ENCODE results near the gene VPS13C. TPM values are rescaled to one million over a fixed set of nuclear protein-coding genes. Genes with fewer than 3 reads are reported as not detected.

VPS13C gene
- total and polyA plus RNA-seq, 2 donors (not counting 3 experiments of a cell fraction or from before 2014, with no cell fraction given), result 10.8 to 60.3 TPM

GRCh38 chr15:61809216-61809615 is 251.0 kb downstream of the VPS13C start:
- CTCF ChIA-PET, result no interaction called here

More at GRCh38 chr15:61809216-61809615, 251.0 kb downstream of the VPS13C start:
- Histone ChIP-seq H3K36me3 (ENCODE audit: control insufficient read depth in 2 of 2, extremely low read depth in 1 of 2, insufficient read depth in 2 of 2, low read length in 2 of 2) (no peaks in the 10 kb centered on the region), H3K9ac (replicated peaks; ENCODE audit: extremely low read depth, insufficient read depth, low read length) (no peak overlapping the region), H3K79me2 (ENCODE audit: control insufficient read depth, insufficient read depth, low read length) (no peaks in the 10 kb centered on the region), H2AFZ (ENCODE audit: low read depth, low read length) (no peak overlapping the region), H3K4me2 (ENCODE audit: insufficient read depth, low read length) (no peak overlapping the region), H3K27me3 (ENCODE audit: control insufficient read depth in 2 of 2, insufficient read depth in 2 of 2, low read length in 2 of 2) (no peaks in the 10 kb centered on the region), H3K9me1 (replicated peaks; ENCODE audit: control insufficient read depth, extremely low read depth, insufficient read depth, low read length) (no peaks in the 10 kb centered on the region), H3K4me3 (replicated peaks in 1 of 3; ENCODE audit: insufficient read depth in 1 of 3, low read depth in 1 of 3, low read length in 3 of 3) (no peak overlapping the region), H3K9me3 (replicated peaks; ENCODE audit: control insufficient read depth, insufficient read depth, low read length) (no peaks in the 10 kb centered on the region), H3K27ac (ENCODE audit: insufficient read depth, low read depth, low read length) (no peak overlapping the region), H3K4me1 (ENCODE audit: control insufficient read depth, extremely low read depth, insufficient read depth, low read length) (no peaks in the 10 kb centered on the region), H4K20me1 (replicated peaks; ENCODE audit: control insufficient read depth, extremely low read depth, insufficient read depth, low read length) (no peaks in the 10 kb centered on the region)
- FAIRE-seq, result no peak
- POLR2A ChIA-PET, result no interaction called here
- intact Hi-C loops (cut with micrococcal nuclease), result no loop called here
- TF ChIP-seq POLR2AphosphoS5 (IDR thresholded peaks at IDR 0.05; ENCODE audit: insufficient read depth, low read depth, low read length), result no peak
- TF ChIP-seq GATA2 (IDR thresholded peaks at IDR 0.05; ENCODE audit: insufficient read depth, insufficient read length, low read depth, low read length), result no peak
- no peak for TF ChIP-seq FOS (IDR thresholded peaks at IDR 0.05; ENCODE audit: borderline replicate concordance, insufficient read depth, low read length)
- TF ChIP-seq JUN (IDR thresholded peaks at IDR 0.05; ENCODE audit: borderline replicate concordance, insufficient read depth, insufficient read length, low read depth), result no peak
- TF ChIP-seq POLR2A (IDR thresholded peaks at IDR 0.05; ENCODE audit: low read depth, low read length), result no peak
- TF ChIP-seq MAX (IDR thresholded peaks at IDR 0.05; ENCODE audit: insufficient read depth, insufficient read length), result no peak
- no peak for TF ChIP-seq EZH2 (IDR thresholded peaks at IDR 0.05; ENCODE audit: borderline replicate concordance, low read depth, low read length, severe bottlenecking)
- TF ChIP-seq MYC (IDR thresholded peaks at IDR 0.05; ENCODE audit: low read depth, low read length), result no peak
- TF ChIP-seq CTCF (IDR thresholded peaks at IDR 0.05; ENCODE audit: extremely low read depth in 1 of 2, insufficient read depth in 1 of 2, low read depth in 1 of 2, low read length in 2 of 2), result no peak
- no peak for DNase-seq (ENCODE audit: low read depth, low spot score)
- dilution Hi-C loops (cut with MboI; ENCODE audit: extremely low pct_ligation_motif_present, low sequenced_read_pairs), result no loop called here
- BruUV-seq (replicated peaks), result no TSS peak

Data from endothelial cell of umbilical vein (primary cell).